ENCODE results near the gene KCTD6.

KCTD6 gene

GRCh38 chr3:58490860-58491501, 915 bp upstream of the KCTD6 start:
- no peak for ATAC-seq
- no peak for TF ChIP-seq GLIS3 (CRISPR knock-in tag; IDR thresholded peaks at IDR 0.05)
- no peak for TF ChIP-seq PPARA (CRISPR knock-in tag; IDR thresholded peaks at IDR 0.05; ENCODE audit: borderline replicate concordance)
- no peak for TF ChIP-seq ZNF565 (CRISPR knock-in tag; conservative IDR thresholded peaks at IDR 0.05; ENCODE audit: low read depth)
- TF ChIP-seq PATZ1 (CRISPR knock-in tag; IDR thresholded peaks at IDR 0.05; ENCODE audit: borderline replicate concordance), result no peak
- TF ChIP-seq BACH2 (CRISPR knock-in tag; IDR thresholded peaks at IDR 0.05; ENCODE audit: borderline replicate concordance), result no peak

GRCh38 chr3:58492494-58492905, 604 bp downstream of the KCTD6 start:
- no peak for TF ChIP-seq ISL1 (CRISPR knock-in tag; IDR thresholded peaks at IDR 0.05)
- TF ChIP-seq GLIS3 (CRISPR knock-in tag; IDR thresholded peaks at IDR 0.05), result no peak
- no peak for TF ChIP-seq PPARA (CRISPR knock-in tag; IDR thresholded peaks at IDR 0.05; ENCODE audit: borderline replicate concordance)
- TF ChIP-seq ZNF565 (CRISPR knock-in tag; conservative IDR thresholded peaks at IDR 0.05; ENCODE audit: low read depth), result no peak
- TF ChIP-seq OSR1 (CRISPR knock-in tag; IDR thresholded peaks at IDR 0.05), result no peak
- no peak for TF ChIP-seq ZFP3 (CRISPR knock-in tag; IDR thresholded peaks at IDR 0.05)
- no peak for TF ChIP-seq ZFP30 (CRISPR knock-in tag; IDR thresholded peaks at IDR 0.05)
- TF ChIP-seq RARB (CRISPR knock-in tag; IDR thresholded peaks at IDR 0.05), result no peak
- no peak for TF ChIP-seq CSRNP3 (CRISPR knock-in tag; IDR thresholded peaks at IDR 0.05)
- TF ChIP-seq POU6F1 (CRISPR knock-in tag; IDR thresholded peaks at IDR 0.05; ENCODE audit: borderline replicate concordance, low read depth), result no peak
- no peak for TF ChIP-seq ARNTL (CRISPR knock-in tag; IDR thresholded peaks at IDR 0.05; ENCODE audit: borderline replicate concordance, low read depth)
- no peak for TF ChIP-seq CSDC2 (CRISPR knock-in tag; IDR thresholded peaks at IDR 0.05)
- TF ChIP-seq ESRRG (CRISPR knock-in tag; IDR thresholded peaks at IDR 0.05), result no peak
- TF ChIP-seq BACH2 (CRISPR knock-in tag; IDR thresholded peaks at IDR 0.05; ENCODE audit: borderline replicate concordance), result no peak
- TF ChIP-seq PATZ1 (CRISPR knock-in tag; IDR thresholded peaks at IDR 0.05; ENCODE audit: borderline replicate concordance), result no peak
- no peak for TF ChIP-seq TOX (CRISPR knock-in tag; IDR thresholded peaks at IDR 0.05; ENCODE audit: borderline replicate concordance)
- TF ChIP-seq TSHZ2 (CRISPR knock-in tag; IDR thresholded peaks at IDR 0.05), result no peak
- no peak for TF ChIP-seq SNAI2 (CRISPR knock-in tag; IDR thresholded peaks at IDR 0.05)
- no peak for TF ChIP-seq ZNF70 (CRISPR knock-in tag; IDR thresholded peaks at IDR 0.05)
- TF ChIP-seq TCF4 (CRISPR knock-in tag; IDR thresholded peaks at IDR 0.05; ENCODE audit: borderline replicate concordance), result no peak
- no peak for ATAC-seq

- peak; percentile 23; the same call in 2 of the 3 replicates for ATAC-seq
- TF ChIP-seq PPARA (CRISPR knock-in tag; IDR thresholded peaks at IDR 0.05; ENCODE audit: borderline replicate concordance) (no peak), CSRNP3 (CRISPR knock-in tag; IDR thresholded peaks at IDR 0.05) (no peak), CSDC2 (CRISPR knock-in tag; IDR thresholded peaks at IDR 0.05) (no peak), POU6F1 (CRISPR knock-in tag; IDR thresholded peaks at IDR 0.05; ENCODE audit: borderline replicate concordance, low read depth) (no peak), SNAI2 (CRISPR knock-in tag; IDR thresholded peaks at IDR 0.05) (no peak), ZFP3 (CRISPR knock-in tag; IDR thresholded peaks at IDR 0.05) (no peak), ZNF70 (CRISPR knock-in tag; IDR thresholded peaks at IDR 0.05) (no peak), GLIS3 (CRISPR knock-in tag; IDR thresholded peaks at IDR 0.05) (no peak), ISL1 (CRISPR knock-in tag; IDR thresholded peaks at IDR 0.05) (no peak), BACH2 (CRISPR knock-in tag; IDR thresholded peaks at IDR 0.05; ENCODE audit: borderline replicate concordance) (no peak), ESRRG (CRISPR knock-in tag; IDR thresholded peaks at IDR 0.05) (no peak), PATZ1 (CRISPR knock-in tag; IDR thresholded peaks at IDR 0.05; ENCODE audit: borderline replicate concordance) (no peak)
These were observed 2.2 kb downstream of the KCTD6 start for GRCh38 chr3:58494107-58494506.
